Tibial nerve (tissue), 4 donors: Measurements from ENCODE around the gene SMYD3.

Experiments
- EP300 ChIP-seq, 2 donors: sonication (generic); formaldehyde crosslinking; IDR thresholded peaks; one replicate each; pipeline ENCODE4 v1.6.1; 2017; ENCODE audit warnings: antibody characterized with exemption in 2 of 2, mild to moderate bottlenecking in 1 of 2
- POLR2A ChIP-seq, 2 donors: fragments of 450-650 bp; IDR thresholded peaks; one replicate each; pipeline ENCODE4 v1.6.1; 2017; ENCODE audit warnings: antibody characterized with exemption in 2 of 2, mild to moderate bottlenecking in 2 of 2, moderate library complexity in 2 of 2
- TF ChIP-seq, protein P1 (sequence below), 5 experiments: fragments of 200-600 bp in 3 of 5; fragments of 450-650 bp in 2 of 5; sonication (generic) in 3 of 5; IDR thresholded peaks; one replicate each; pipeline ENCODE4 v1.5.1; 2016 to 2019; ENCODE audit warnings: antibody characterized with exemption in 5 of 5, mild to moderate bottlenecking in 3 of 5, moderate library complexity in 2 of 5

DNA sequence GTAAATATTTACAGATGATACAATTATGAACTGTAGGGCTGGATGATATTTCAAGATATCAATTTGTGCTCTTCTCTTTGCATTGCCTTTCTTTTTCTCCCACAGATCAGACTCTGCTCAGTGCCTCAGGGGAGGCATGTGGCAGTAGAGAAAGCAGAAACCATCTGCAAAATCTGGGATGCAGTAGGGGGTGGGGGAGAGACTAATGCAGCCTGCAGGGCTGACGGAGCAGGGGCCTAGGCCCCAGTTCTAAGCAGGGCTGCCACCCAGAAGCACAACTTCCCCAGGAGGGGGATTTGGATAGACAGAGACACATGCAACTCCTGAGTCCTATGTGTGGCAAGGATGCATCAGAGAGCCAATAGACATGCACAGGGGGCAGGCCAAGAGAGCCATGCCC lies 511.6 kb downstream of the SMYD3 start:
- TF ChIP-seq, protein P1, sequence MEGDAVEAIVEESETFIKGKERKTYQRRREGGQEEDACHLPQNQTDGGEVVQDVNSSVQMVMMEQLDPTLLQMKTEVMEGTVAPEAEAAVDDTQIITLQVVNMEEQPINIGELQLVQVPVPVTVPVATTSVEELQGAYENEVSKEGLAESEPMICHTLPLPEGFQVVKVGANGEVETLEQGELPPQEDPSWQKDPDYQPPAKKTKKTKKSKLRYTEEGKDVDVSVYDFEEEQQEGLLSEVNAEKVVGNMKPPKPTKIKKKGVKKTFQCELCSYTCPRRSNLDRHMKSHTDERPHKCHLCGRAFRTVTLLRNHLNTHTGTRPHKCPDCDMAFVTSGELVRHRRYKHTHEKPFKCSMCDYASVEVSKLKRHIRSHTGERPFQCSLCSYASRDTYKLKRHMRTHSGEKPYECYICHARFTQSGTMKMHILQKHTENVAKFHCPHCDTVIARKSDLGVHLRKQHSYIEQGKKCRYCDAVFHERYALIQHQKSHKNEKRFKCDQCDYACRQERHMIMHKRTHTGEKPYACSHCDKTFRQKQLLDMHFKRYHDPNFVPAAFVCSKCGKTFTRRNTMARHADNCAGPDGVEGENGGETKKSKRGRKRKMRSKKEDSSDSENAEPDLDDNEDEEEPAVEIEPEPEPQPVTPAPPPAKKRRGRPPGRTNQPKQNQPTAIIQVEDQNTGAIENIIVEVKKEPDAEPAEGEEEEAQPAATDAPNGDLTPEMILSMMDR (IDR thresholded peaks at IDR 0.05) = no peak
- TF ChIP-seq POLR2A (IDR thresholded peaks at IDR 0.05) (no peak), EP300 (IDR thresholded peaks at IDR 0.05) (no peak)
